SK-N-SH treated with all-trans-retinoic acid at 6 μM for 48 hours (cell line): Measurements from ENCODE around the gene MEPCE.

Source experiments
- CSDC2 ChIP-seq: fragments of 250-450 bp; sonication (Bioruptor Pico); IDR thresholded peaks from 2 replicates; pipeline ENCODE4 v1.5.0; 2020; ENCODE audit warnings: mild to moderate bottlenecking, moderate library complexity
- CSRNP3 ChIP-seq: fragments of 250-450 bp; sonication (Bioruptor Pico); IDR thresholded peaks from 2 replicates; pipeline ENCODE4 v1.5.1; 2021; ENCODE audit warnings: mild to moderate bottlenecking, moderate library complexity
- PATZ1 ChIP-seq: fragments of 250-450 bp; sonication (Bioruptor Pico); IDR thresholded peaks from 2 replicates; pipeline ENCODE4 v1.8.0; 2020; ENCODE audit warnings: mild to moderate bottlenecking, moderate library complexity, borderline replicate concordance
- RARB ChIP-seq: fragments of 250-450 bp; sonication (Bioruptor Pico); IDR thresholded peaks from 2 replicates; pipeline ENCODE4 v1.8.0; 2021; ENCODE audit warnings: mild to moderate bottlenecking, moderate library complexity
- ZFP3 ChIP-seq: fragments of 250-450 bp; sonication (Bioruptor Pico); IDR thresholded peaks from 2 replicates; pipeline ENCODE4 v1.5.0; 2020; ENCODE audit warnings: mild to moderate bottlenecking, moderate library complexity
- ZNF8 ChIP-seq: fragments of 450-650 bp; formaldehyde crosslinking; IDR thresholded peaks from 2 replicates; pipeline ENCODE4 v1.5.0; 2020; ENCODE audit warnings: mild to moderate bottlenecking, moderate library complexity

GRCh38 chr7:100483090-100483721, 53.6 kb downstream of the MEPCE start:
- no peak for TF ChIP-seq CSRNP3 (CRISPR knock-in tag)
- TF ChIP-seq PATZ1 (CRISPR knock-in tag): no peak
- TF ChIP-seq CSDC2 (CRISPR knock-in tag): no peak
- no peak for TF ChIP-seq RARB (CRISPR knock-in tag)
- TF ChIP-seq ZNF8 (CRISPR knock-in tag): no peak
- peak; percentile 30; the same call in 1 of the 2 replicates for TF ChIP-seq ZFP3
